ENCODE data around the gene MEIS1. TPM values are rescaled to one million over a fixed set of nuclear protein-coding genes. Genes with fewer than 3 reads are reported as not detected.

Gene MEIS1
- total and polyA plus RNA-seq, 2 of the 8 experiments (the other 6 are each of a cell fraction or from before 2014, with no cell fraction given), result 0.17 to 1.2 TPM

DNA sequence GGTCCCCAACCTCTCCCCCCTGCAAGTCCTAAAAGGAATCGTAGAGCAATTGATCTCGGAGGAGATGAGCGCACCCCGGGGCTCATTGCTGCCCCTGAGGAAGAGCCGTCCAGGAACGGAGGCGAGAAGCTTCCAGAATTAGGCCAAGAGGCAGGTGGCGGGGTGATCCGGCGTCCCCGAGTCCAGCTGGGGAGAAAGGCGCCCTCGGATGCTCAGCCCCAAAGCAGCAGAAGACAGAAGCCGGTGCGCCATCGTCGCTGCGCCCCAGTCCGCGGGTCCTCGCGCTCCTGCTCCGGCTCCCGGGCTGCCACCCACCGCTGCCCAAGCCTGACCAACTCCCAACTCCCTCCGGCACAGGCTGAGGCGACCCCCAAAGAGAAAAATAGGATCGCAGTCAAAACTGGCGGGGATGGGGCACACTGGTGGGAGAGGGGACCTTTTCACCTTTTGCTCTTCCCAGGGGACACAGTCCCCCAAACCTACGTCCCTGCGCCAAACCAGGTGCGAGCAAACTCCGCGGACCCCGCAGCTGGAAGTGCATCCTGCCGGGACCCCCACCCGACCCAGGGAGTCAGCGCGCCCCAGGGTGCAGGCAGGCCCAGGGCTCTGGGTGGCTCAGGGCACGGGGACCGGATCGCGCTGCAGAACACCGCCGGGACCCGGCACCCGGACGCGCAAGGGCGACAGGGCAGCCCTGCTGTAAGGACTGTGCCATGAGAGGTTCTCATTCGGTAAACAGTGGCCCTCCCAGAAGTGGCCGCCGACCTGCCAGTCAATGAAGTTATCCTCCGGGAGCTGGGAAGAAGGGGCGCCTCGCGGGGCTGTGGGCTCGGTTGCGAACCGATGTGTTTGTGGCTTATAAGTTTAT, 8.4 kb upstream of the MEIS1 start (continued):
- no peak for TF ChIP-seq RXRA (IDR thresholded peaks at IDR 0.05; ENCODE audit: insufficient read depth, low read depth, low read length)
- no peak for TF ChIP-seq KDM4A (IDR thresholded peaks at IDR 0.05; ENCODE audit: low read depth, low read length, severe bottlenecking)
- no peak for TF ChIP-seq POU5F1 (IDR thresholded peaks at IDR 0.05; ENCODE audit: low read depth, low read length)
- no peak for TF ChIP-seq SAP30 (IDR thresholded peaks at IDR 0.05; ENCODE audit: insufficient read depth, insufficient replicate concordance, low read length)
- peak; percentile 82; the same call in 1 of the 2 replicates for TF ChIP-seq SUZ12 (IDR thresholded peaks at IDR 0.05; ENCODE audit: low read length)
- peak; percentile 90 for TF ChIP-seq EZH2 (IDR thresholded peaks at IDR 0.05; ENCODE audit: low read depth, low read length, severe bottlenecking)
- no peak for TF ChIP-seq FOSL1 (IDR thresholded peaks at IDR 0.05; ENCODE audit: insufficient read depth, low read depth, low read length)
- TF ChIP-seq ASH2L (IDR thresholded peaks at IDR 0.05; ENCODE audit: low read length), result peak; percentile 17

All from H1 (cell line).